Stimulated activated naive CD8-positive, alpha-beta T cell treated with anti-CD3 and anti-CD28 coated beads, Interleukin-15, Interleukin-2, amounts not matched to agents 100 ng/mL and 50 ng/mL, for 24 hours (primary cell): ENCODE results near the gene MYBBP1A.
"Not testable (repeated sequence)": the region's sequence is repeated elsewhere in the genome, so short reads cannot be mapped to it uniquely, and the experiment has no call there.

ENCODE experiments used
- H3K27ac Mint-ChIP-seq: one replicate; pipeline ENCODE4 v1.8.0; 2021; ENCODE audit warnings: mild to moderate bottlenecking, mixed read lengths
- H3K27me3 Mint-ChIP-seq: one replicate; pipeline ENCODE4 v1.8.0; 2021; ENCODE audit warnings: mixed read lengths
- H3K36me3 Mint-ChIP-seq: one replicate; pipeline ENCODE4 v1.8.0; 2021; ENCODE audit warnings: low read depth, mixed read lengths
- H3K4me1 Mint-ChIP-seq: one replicate; pipeline ENCODE4 v1.8.0; 2021; ENCODE audit warnings: low read depth, mixed read lengths
- H3K4me3 Mint-ChIP-seq: one replicate; pipeline ENCODE4 v1.8.0; 2021; ENCODE audit warnings: mild to moderate bottlenecking, mixed read lengths
- H3K9me3 Mint-ChIP-seq: one replicate; pipeline ENCODE4 v1.8.0; 2021; ENCODE audit warnings: mixed read lengths

Gene MYBBP1A

GRCh38 chr17:4594931-4595684 is 39.9 kb upstream of the MYBBP1A start:
- no peaks in the 10 kb centered on the region for H3K27me3 Mint-ChIP-seq
- no peak overlapping the region for H3K4me3 Mint-ChIP-seq
- peaks cover 4% of the 10 kb centered on the region for H3K4me1 Mint-ChIP-seq
- no peak overlapping the region for H3K27ac Mint-ChIP-seq
- no peaks in the 10 kb centered on the region for H3K9me3 Mint-ChIP-seq
- H3K36me3 Mint-ChIP-seq = no peaks in the 10 kb centered on the region

- Mint-ChIP-seq H3K9me3 (no peaks in the 10 kb centered on the region), H3K4me1 (peaks cover 4% of the 10 kb centered on the region), H3K4me3 (no peak overlapping the region), H3K27ac (no peak overlapping the region), H3K27me3 (no peaks in the 10 kb centered on the region), H3K36me3 (no peaks in the 10 kb centered on the region)
Measured at GRCh38 chr17:4594406-4594805, 39.2 kb upstream of the MYBBP1A start.

GRCh38 chr17:4593021-4593421 is 37.8 kb upstream of the MYBBP1A start:
- Mint-ChIP-seq H3K9me3 (no peaks in the 10 kb centered on the region), H3K4me1 (peaks cover 4% of the 10 kb centered on the region), H3K4me3 (no peak overlapping the region), H3K27me3 (no peaks in the 10 kb centered on the region), H3K27ac (no peak overlapping the region), H3K36me3 (no peaks in the 10 kb centered on the region)

- no peaks in the 10 kb centered on the region for H3K36me3 Mint-ChIP-seq
- no peaks in the 10 kb centered on the region for H3K27me3 Mint-ChIP-seq
Measured at GRCh38 chr17:4592240-4593005, 37.2 kb upstream of the MYBBP1A start.

GRCh38 chr17:4591529-4591928 is 36.3 kb upstream of the MYBBP1A start:
- Mint-ChIP-seq H3K4me1 (peaks cover 4% of the 10 kb centered on the region), H3K36me3 (no peaks in the 10 kb centered on the region), H3K27ac (no peak overlapping the region), H3K27me3 (peaks cover under 1% of the 10 kb centered on the region), H3K9me3 (no peaks in the 10 kb centered on the region), H3K4me3 (no peak overlapping the region)

More at GRCh38 chr17:4592240-4593005, 37.2 kb upstream of the MYBBP1A start:
- Mint-ChIP-seq H3K9me3 (no peaks in the 10 kb centered on the region), H3K4me3 (no peak overlapping the region), H3K27ac (no peak overlapping the region), H3K4me1 (peaks cover 4% of the 10 kb centered on the region)

GRCh38 chr17:4590981-4591453 is 35.8 kb upstream of the MYBBP1A start:
- peaks cover 4% of the 10 kb centered on the region for H3K4me1 Mint-ChIP-seq
- H3K9me3 Mint-ChIP-seq = no peaks in the 10 kb centered on the region
- H3K4me3 Mint-ChIP-seq = no peak overlapping the region
- no peak overlapping the region for H3K27ac Mint-ChIP-seq
- H3K27me3 Mint-ChIP-seq = peaks cover 5% of the 10 kb centered on the region
- H3K36me3 Mint-ChIP-seq = no peaks in the 10 kb centered on the region

- not testable (repeated sequence) for H3K4me3 Mint-ChIP-seq, H3K27ac Mint-ChIP-seq, H3K9me3 Mint-ChIP-seq, H3K36me3 Mint-ChIP-seq, H3K4me1 Mint-ChIP-seq
- peaks cover 12% of the 10 kb centered on the region for H3K27me3 Mint-ChIP-seq
Measured at GRCh38 chr17:4590042-4590441, 34.9 kb upstream of the MYBBP1A start.

- Mint-ChIP-seq H3K4me3 (no peak overlapping the region), H3K4me1 (peaks cover 2% of the 10 kb centered on the region), H3K36me3 (no peaks in the 10 kb centered on the region), H3K9me3 (no peaks in the 10 kb centered on the region), H3K27ac (no peak overlapping the region), H3K27me3 (peaks cover 13% of the 10 kb centered on the region)
Measured at GRCh38 chr17:4588898-4589625, 33.9 kb upstream of the MYBBP1A start.

GRCh38 chr17:4588391-4588790 is 33.2 kb upstream of the MYBBP1A start:
- Mint-ChIP-seq H3K36me3 (no peaks in the 10 kb centered on the region), H3K9me3 (no peaks in the 10 kb centered on the region), H3K27ac (no peak overlapping the region), H3K27me3 (peaks cover 19% of the 10 kb centered on the region), H3K4me3 (no peak overlapping the region), H3K4me1 (peaks cover 6% of the 10 kb centered on the region)

- H3K27me3 Mint-ChIP-seq = peaks cover 25% of the 10 kb centered on the region
- H3K36me3 Mint-ChIP-seq = no peaks in the 10 kb centered on the region
- peaks cover 6% of the 10 kb centered on the region for H3K4me1 Mint-ChIP-seq
- no peak overlapping the region for H3K27ac Mint-ChIP-seq
- no peak overlapping the region for H3K4me3 Mint-ChIP-seq
- H3K9me3 Mint-ChIP-seq = no peaks in the 10 kb centered on the region
Measured at GRCh38 chr17:4587803-4588202, 32.6 kb upstream of the MYBBP1A start.

- Mint-ChIP-seq H3K4me3 (no peak overlapping the region), H3K4me1 (peaks cover 6% of the 10 kb centered on the region), H3K9me3 (no peaks in the 10 kb centered on the region), H3K36me3 (no peaks in the 10 kb centered on the region), H3K27ac (no peak overlapping the region), H3K27me3 (peaks cover 31% of the 10 kb centered on the region)
Measured at GRCh38 chr17:4587195-4587594, 32.0 kb upstream of the MYBBP1A start.

GRCh38 chr17:4586043-4586442 is 30.9 kb upstream of the MYBBP1A start:
- peaks cover 35% of the 10 kb centered on the region for H3K27me3 Mint-ChIP-seq
- no peaks in the 10 kb centered on the region for H3K9me3 Mint-ChIP-seq
- H3K4me3 Mint-ChIP-seq = no peak overlapping the region
- H3K27ac Mint-ChIP-seq = no peak overlapping the region
- H3K4me1 Mint-ChIP-seq = peaks cover 6% of the 10 kb centered on the region
- H3K36me3 Mint-ChIP-seq = no peaks in the 10 kb centered on the region

GRCh38 chr17:4585638-4585994 is 30.4 kb upstream of the MYBBP1A start:
- Mint-ChIP-seq H3K9me3 (no peaks in the 10 kb centered on the region), H3K36me3 (no peaks in the 10 kb centered on the region), H3K4me3 (no peak overlapping the region), H3K27ac (no peak overlapping the region), H3K27me3 (peaks cover 35% of the 10 kb centered on the region), H3K4me1 (peaks cover 6% of the 10 kb centered on the region)

- Mint-ChIP-seq H3K27me3 (peaks cover 35% of the 10 kb centered on the region), H3K27ac (no peak overlapping the region), H3K4me3 (peak overlapping the region; percentile 54), H3K9me3 (no peaks in the 10 kb centered on the region), H3K36me3 (no peaks in the 10 kb centered on the region), H3K4me1 (peaks cover 6% of the 10 kb centered on the region)
Measured at GRCh38 chr17:4584917-4585637, 29.9 kb upstream of the MYBBP1A start.
